Measurements from ENCODE around the gene NPIPA5. TPM values are rescaled to one million over a fixed set of nuclear protein-coding genes. Genes with fewer than 3 reads are reported as not detected.

Gene NPIPA5
- total RNA-seq = 0.36 TPM in 1 of 2 replicates, not detected in the other

GRCh38 chr16:15378194-15378593, at the start of gene NPIPA5:
Gene NPIPA5 (minus strand): TSS chr16:15378294. CDS start chr16:15378294, 0 bp downstream.

GRCh38 chr16:15395631-15396508, 17.8 kb upstream of the NPIPA5 start, which contains the start of gene MPV17L:
Gene MPV17L (plus strand): TSS chr16:15395754. CDS start chr16:15395898, 144 bp downstream.

Other genes starting within 250 kb of the NPIPA5 start
- gene MPV17L, start 17.5 kb upstream of the NPIPA5 start, total RNA-seq = 1.1 and 1.3 TPM in 2 replicates
- 108 and 128 TPM in 2 replicates for gene BMERB1, start 56.3 kb upstream of the NPIPA5 start, total RNA-seq